OCI-LY1 (cell line): Measurements from ENCODE around the gene MLXIP.

ENCODE experiments used
- H2AFZ ChIP-seq: fragments of 200-600 bp; sonication (generic), shearing (Covaris generic); 2 replicates; pipeline ENCODE4 v1.6.0; 2014; ENCODE audit warnings: antibody characterized with exemption, mild to moderate bottlenecking, low read length
- H3F3A ChIP-seq: fragments of 200-600 bp; sonication (generic), shearing (Covaris generic); 2 replicates; pipeline ENCODE4 v1.6.0; 2014; ENCODE audit warnings: mild to moderate bottlenecking, antibody characterized with exemption, low read length, moderate library complexity; ENCODE audit not compliant: insufficient read depth
- H3K27ac ChIP-seq: fragments of 200-600 bp; sonication (generic); 2 replicates; pipeline ENCODE4 v1.5.1; 2014; ENCODE audit warnings: low read length, mixed run types, mild to moderate bottlenecking, low read depth; ENCODE audit not compliant: poor library complexity, severe bottlenecking
- H3K27me3 ChIP-seq: fragments of 200-600 bp; sonication (generic); 2 replicates; pipeline ENCODE4 v1.6.0; 2014; ENCODE audit warnings: antibody characterized with exemption, mild to moderate bottlenecking, low read length, moderate library complexity; ENCODE audit not compliant: insufficient read depth
- H3K36me3 ChIP-seq: fragments of 200-600 bp; sonication (generic); 2 replicates; pipeline ENCODE4 v1.6.1; 2014; ENCODE audit warnings: mild to moderate bottlenecking, antibody characterized with exemption, low read length, moderate library complexity, mixed read lengths; ENCODE audit not compliant: insufficient read depth
- H3K4me1 ChIP-seq: fragments of 200-600 bp; sonication (generic); 2 replicates; pipeline ENCODE4 v1.5.1; 2014; ENCODE audit warnings: mild to moderate bottlenecking, low read length, moderate library complexity; ENCODE audit not compliant: insufficient read depth, severe bottlenecking
- H3K4me2 ChIP-seq: fragments of 200-600 bp; sonication (generic), shearing (Covaris generic); 2 replicates; pipeline ENCODE4 v1.6.1; 2014; ENCODE audit warnings: low read length
- H3K4me3 ChIP-seq: fragments of 200-600 bp; sonication (generic); 2 replicates; pipeline ENCODE4 v1.5.1; 2014; ENCODE audit warnings: low read length, low read depth, mild to moderate bottlenecking, mixed read lengths; ENCODE audit not compliant: poor library complexity, severe bottlenecking
- H3K79me2 ChIP-seq: fragments of 200-600 bp; shearing (Covaris generic); 2 replicates; pipeline ENCODE4 v1.6.1; 2016; ENCODE audit warnings: mixed run types, low read length, mixed read lengths; ENCODE audit not compliant: insufficient read depth
- H3K9ac ChIP-seq: fragments of 200-600 bp; sonication (generic), shearing (Covaris generic); 2 replicates; pipeline ENCODE4 v1.6.1; 2014; ENCODE audit warnings: mild to moderate bottlenecking, low read length, mixed read lengths
- H3K9me2 ChIP-seq: fragments of 200-600 bp; sonication (generic), shearing (Covaris generic); 2 replicates; pipeline ENCODE4 v1.6.1; 2014; ENCODE audit warnings: low read depth, mild to moderate bottlenecking, low read length, mixed read lengths
- H3K9me3 ChIP-seq: fragments of 200-600 bp; shearing (Covaris generic); 2 replicates; pipeline ENCODE4 v1.6.1; 2014; ENCODE audit warnings: low read length, mixed read lengths
- H4K20me1 ChIP-seq: fragments of 200-600 bp; sonication (generic), shearing (Covaris generic); 2 replicates; pipeline ENCODE4 v1.6.0; 2016; ENCODE audit warnings: mild to moderate bottlenecking, low read length; ENCODE audit not compliant: insufficient read depth
- EZH2 ChIP-seq: fragments of 200-600 bp; sonication (generic), shearing (Covaris generic); IDR thresholded peaks from 2 replicates; pipeline ENCODE4 v1.8.0; 2017; ENCODE audit warnings: borderline replicate concordance, mixed run types, mild to moderate bottlenecking, antibody characterized with exemption, low read length, moderate library complexity, mixed read lengths
- TF ChIP-seq, protein P1 (sequence below): fragments of 200-600 bp; sonication (generic), shearing (Covaris generic); IDR thresholded peaks from 2 replicates; pipeline ENCODE4 v1.5.1; 2017; ENCODE audit warnings: mild to moderate bottlenecking, antibody characterized with exemption, low read length, moderate library complexity, mixed read lengths

Gene MLXIP

DNA sequence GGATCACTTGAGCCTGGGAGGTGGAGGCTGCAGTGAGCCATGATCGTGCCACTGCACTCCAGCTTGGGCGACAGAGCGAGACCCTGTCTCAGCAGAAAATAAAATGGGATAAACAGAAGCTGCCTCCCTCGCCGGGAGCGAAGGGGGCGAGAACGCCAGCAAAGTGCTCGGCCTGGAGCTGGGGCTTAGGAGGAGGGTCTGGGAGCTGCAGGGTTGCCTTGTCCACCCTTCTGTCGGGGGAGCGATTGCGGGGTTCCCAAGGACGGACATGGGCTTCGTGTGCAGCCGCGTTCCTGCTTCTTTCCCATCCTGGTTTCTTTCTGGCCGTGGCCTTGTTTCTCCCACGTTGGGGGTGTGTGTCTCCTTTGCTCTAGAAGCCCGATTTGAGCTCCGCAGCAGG is 27.9 kb upstream of the MLXIP start:
- Histone ChIP-seq H3K4me1 (peaks cover 7% of the 10 kb centered on the region), H4K20me1 (no peaks in the 10 kb centered on the region), H3K36me3 (peaks cover 66% of the 10 kb centered on the region)

DNA sequence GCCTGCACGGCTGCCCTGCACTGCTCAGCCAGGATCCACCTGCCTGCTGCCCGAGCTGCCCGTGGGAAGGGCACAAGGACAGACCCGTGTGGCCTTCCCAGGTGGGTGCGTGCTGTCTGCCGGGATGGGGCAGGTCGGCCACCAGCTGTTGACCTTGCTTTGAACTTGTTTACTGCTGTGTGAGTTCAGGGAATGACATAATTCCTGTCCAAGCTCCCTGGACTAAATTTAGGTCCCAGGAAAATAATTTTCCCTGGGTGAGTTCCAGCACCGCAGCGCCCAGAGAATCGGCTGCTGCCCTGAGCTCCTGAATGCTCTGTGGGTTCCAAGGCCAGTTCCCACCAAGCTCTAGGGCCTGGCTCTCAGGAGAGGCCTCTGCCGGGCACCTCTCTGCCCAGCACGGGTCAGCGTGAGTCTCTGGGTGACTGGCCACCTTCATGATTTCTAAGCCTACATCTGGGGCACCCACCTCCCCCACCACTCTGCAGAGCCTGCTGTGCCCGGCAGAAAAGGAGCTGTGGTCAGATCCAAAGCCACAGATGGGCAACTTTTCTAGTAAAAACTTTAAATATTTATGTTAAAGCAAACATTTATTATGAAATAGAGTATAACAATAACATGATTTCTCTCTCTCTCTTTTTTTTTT is 27.2 kb upstream of the MLXIP start:
- Histone ChIP-seq H3K27ac (peak overlapping the region; percentile 51), H3K4me2 (no peak overlapping the region), H3K36me3 (peaks cover 66% of the 10 kb centered on the region), H2AFZ (no peak overlapping the region), H3K9me3 (no peaks in the 10 kb centered on the region), H3K79me2 (no peaks in the 10 kb centered on the region), H3K9me2 (no peaks in the 10 kb centered on the region), H3K27me3 (no peaks in the 10 kb centered on the region), H4K20me1 (no peaks in the 10 kb centered on the region), H3K9ac (no peak overlapping the region), H3K4me1 (peaks cover 7% of the 10 kb centered on the region), H3F3A (peaks cover 4% of the 10 kb centered on the region; the same call in 1 of the 2 replicates), H3K4me3 (no peak overlapping the region)
- TF ChIP-seq, protein P1, sequence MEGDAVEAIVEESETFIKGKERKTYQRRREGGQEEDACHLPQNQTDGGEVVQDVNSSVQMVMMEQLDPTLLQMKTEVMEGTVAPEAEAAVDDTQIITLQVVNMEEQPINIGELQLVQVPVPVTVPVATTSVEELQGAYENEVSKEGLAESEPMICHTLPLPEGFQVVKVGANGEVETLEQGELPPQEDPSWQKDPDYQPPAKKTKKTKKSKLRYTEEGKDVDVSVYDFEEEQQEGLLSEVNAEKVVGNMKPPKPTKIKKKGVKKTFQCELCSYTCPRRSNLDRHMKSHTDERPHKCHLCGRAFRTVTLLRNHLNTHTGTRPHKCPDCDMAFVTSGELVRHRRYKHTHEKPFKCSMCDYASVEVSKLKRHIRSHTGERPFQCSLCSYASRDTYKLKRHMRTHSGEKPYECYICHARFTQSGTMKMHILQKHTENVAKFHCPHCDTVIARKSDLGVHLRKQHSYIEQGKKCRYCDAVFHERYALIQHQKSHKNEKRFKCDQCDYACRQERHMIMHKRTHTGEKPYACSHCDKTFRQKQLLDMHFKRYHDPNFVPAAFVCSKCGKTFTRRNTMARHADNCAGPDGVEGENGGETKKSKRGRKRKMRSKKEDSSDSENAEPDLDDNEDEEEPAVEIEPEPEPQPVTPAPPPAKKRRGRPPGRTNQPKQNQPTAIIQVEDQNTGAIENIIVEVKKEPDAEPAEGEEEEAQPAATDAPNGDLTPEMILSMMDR = no peak
- TF ChIP-seq EZH2 = no peak

More for the DNA sequence above, 27.9 kb upstream of the MLXIP start:
- Histone ChIP-seq H3K9ac (no peak overlapping the region), H3K9me3 (no peaks in the 10 kb centered on the region), H3K4me2 (no peak overlapping the region), H3K9me2 (no peaks in the 10 kb centered on the region), H3F3A (peaks cover 4% of the 10 kb centered on the region; the same call in 1 of the 2 replicates), H3K79me2 (no peaks in the 10 kb centered on the region), H3K4me3 (no peak overlapping the region), H2AFZ (no peak overlapping the region), H3K27me3 (no peaks in the 10 kb centered on the region), H3K27ac (no peak overlapping the region)
- no peak for TF ChIP-seq EZH2
- TF ChIP-seq, protein P1 = no peak

DNA sequence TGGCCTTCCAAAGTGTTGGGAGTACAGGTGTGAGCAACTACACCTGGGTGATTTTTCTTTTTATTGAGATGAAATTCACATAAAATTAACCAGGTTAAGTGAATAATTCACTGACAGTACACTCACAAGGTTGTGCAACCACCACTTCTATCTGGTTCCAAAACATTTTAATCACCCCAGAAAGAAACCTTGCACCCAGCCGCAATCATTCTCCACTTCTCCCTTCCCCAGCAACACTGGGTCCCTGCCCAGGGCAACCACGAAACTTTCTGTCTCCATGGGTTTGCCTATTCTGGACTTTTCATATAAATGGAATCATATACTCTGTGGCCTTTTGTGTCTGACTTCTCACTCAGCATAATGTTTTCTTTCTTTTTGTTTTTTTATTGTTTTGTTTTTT is 26.3 kb upstream of the MLXIP start:
- H4K20me1 ChIP-seq = no peaks in the 10 kb centered on the region
- H3K4me3 ChIP-seq = no peak overlapping the region
- H2AFZ ChIP-seq = no peak overlapping the region
- H3K9me3 ChIP-seq = no peaks in the 10 kb centered on the region
- no peak overlapping the region for H3K4me2 ChIP-seq
- no peak overlapping the region for H3K9ac ChIP-seq
- H3K4me1 ChIP-seq = peaks cover 7% of the 10 kb centered on the region
- no peaks in the 10 kb centered on the region for H3K27me3 ChIP-seq
- no peaks in the 10 kb centered on the region for H3K79me2 ChIP-seq
- H3K9me2 ChIP-seq = no peaks in the 10 kb centered on the region
- no peak for TF ChIP-seq EZH2
- TF ChIP-seq, protein P1 = no peak
- H3K27ac ChIP-seq = peak overlapping the region; percentile 27
- H3K36me3 ChIP-seq = peaks cover 67% of the 10 kb centered on the region
- peaks cover 4% of the 10 kb centered on the region; the same call in 1 of the 2 replicates for H3F3A ChIP-seq
